ENCODE data around the gene TMEM272.

The TMEM272 gene

DNA sequence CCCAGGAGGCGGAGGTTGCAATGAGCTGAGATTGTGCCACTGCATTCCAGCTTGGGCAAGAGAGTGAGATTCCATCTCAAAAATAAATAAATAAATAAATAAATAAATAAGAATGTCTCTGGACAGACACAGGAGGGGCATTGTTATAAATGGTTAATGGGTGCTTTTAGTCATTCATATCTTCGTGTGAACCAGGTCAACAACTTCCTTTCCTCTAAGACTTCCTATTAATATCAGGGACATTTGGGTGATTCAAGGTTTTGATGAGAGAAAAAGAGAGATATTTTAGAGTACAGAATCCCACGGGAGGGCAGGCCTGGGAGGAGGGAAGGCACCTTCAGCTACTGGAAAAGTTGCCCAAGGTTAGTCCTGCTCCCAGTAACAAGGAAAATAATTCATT is 64.9 kb downstream of the TMEM272 start:
- no peak for DNase-seq (ENCODE audit: low read depth)

DNA sequence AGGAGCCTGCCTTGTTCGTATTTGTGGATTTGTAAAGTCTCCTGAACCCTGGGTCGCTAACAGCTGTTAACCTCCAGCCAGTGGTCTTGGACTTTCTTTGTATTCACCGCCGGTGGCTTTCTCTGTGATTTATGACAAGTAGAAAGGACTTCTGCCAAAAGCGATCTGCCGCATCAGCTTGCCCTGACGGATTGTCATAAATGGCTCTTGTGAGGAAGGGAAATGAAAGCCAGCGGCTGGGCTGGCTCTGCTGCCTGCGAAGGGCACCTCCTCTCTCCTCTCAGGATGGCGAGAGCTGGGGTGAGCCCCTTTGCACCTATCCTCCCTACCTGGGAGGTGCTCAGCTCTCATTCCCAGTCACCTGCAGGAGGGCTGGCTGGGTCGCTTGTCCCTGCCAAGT is 66.6 kb downstream of the TMEM272 start:
- DNase-seq (ENCODE audit: low read depth): no peak

DNA sequence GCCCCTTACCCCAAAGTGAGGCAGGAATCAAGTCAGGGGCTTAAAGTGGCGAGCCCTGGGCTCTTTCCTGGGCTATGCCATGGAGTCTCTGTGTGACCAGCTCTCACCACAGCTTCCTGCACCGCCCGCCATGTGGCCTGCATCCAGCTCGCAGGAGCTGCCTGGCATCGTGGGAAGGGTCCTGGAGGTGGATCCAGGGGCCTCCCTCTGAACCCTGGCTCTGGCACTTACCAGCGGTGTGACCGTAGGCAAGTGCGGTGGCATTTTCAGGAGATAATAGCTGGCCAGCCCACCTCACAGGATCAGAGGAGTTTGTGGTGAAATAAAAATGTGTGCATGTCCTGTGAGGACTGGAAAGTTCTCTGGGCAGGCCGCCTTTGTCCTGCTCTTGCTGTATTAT is 67.1 kb downstream of the TMEM272 start:
- no peak for DNase-seq (ENCODE audit: low read depth)

DNA sequence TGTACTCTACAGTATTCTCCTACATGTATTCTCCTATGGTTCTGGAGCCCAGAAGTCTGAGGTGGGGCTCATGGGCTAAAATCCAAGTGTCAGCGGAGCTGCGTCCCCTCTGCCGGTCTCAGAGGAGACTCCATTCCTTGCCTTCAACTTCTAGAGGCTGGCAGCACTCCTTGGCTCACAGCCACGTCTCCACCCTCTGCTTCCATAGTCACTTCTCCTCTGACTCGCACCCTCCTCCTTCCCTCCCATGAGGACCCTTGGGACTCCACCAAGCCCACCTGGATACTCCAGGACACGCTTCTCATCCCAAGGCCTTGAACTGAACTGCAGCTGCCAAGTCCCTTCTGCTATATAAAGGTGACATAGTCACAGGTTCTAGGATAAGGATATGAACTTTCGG is 68.8 kb downstream of the TMEM272 start:
- no peak for DNase-seq (ENCODE audit: low read depth)

DNA sequence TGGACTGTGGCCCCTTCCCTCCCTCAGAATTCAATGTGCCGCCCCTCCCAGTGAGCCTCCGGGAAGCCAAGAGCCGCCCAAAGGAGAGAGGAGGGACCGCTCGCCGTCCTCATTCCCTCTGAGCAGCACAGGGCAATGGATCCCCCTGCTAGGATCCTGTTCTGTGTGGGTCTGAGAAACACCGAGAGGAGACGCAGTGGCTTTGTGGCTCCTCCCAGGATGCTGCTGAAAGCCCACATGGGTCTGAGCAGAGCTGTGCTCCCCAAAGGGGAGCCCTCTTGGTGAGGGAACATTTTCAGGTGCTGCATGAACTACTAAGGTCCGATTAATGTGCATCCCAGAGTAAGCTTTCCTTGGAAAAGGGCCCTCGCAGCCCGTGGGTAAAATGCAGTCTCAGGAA is 71.5 kb downstream of the TMEM272 start:
- DNase-seq (ENCODE audit: low read depth): no peak

DNA sequence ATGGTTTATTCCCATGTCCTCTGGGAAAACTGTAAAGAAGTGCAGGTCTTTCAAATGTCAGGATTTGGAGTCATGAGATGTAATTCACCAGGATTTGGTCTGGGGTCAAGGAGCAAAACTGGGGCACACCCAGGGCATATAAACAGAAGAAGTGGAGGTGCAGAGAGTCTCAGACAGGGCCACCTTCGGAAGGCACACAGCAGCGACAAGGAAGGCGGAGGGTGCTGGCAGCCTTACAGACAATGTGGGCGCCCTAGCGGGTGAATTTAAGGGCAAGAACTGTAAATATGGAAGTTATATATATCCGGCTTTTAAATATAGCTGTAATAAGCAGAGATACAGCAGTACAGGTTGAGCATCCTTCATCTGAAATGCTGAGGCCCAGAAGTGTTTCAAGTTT is 72.2 kb downstream of the TMEM272 start:
- no peak for DNase-seq (ENCODE audit: low read depth)

DNA sequence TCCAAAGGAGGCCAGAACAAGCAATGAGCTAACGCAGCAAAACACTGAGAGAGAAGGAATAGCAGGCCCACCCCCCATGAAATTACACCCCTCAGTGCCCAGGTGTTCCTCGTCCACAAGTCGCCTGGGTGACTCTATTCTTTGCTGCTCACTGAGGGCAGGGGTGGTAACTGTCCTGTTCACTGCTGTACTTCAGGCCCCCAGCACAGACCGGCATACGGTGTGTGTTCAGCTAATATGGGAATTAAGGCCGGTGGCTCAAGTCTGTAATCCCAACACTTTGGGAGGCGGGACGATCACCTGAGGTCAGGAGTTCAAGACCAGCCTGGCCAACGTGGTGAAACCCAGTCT is 72.9 kb downstream of the TMEM272 start:
- DNase-seq (ENCODE audit: low read depth): no peak

DNA sequence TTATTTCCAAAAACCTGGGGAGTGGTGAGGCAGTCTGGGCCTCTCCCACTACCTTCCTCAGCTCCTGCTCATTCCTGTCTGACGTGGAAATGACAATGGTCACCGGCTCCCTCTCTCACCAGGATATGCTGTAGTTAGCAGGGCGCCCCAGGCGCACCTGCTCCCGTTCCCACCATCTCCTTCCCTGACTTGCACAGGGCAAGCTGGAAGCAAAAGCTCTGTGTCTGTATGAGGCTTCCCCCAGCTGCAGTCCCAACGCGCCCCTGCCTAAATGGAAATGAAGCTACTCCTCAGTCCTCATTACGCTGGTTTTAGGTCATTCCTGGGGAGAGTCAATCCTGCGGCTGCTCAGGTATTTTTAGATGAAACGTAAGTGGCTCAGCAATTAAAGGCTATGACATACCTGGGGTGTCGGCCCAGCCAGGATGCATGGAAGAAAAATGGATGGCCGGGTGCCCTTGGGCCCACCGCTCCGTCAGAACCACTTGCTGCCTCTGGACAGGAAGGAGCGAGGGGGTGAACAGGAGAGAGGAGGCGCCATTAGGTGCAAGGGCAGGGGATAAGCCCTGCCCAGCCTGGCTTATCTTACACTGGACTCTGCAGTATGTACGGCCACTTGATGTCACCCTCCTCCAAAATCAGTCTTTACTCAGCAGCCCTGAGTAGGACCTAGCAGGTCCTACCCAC is 73.4 kb downstream of the TMEM272 start:
- no peak for DNase-seq (ENCODE audit: low read depth)

DNA sequence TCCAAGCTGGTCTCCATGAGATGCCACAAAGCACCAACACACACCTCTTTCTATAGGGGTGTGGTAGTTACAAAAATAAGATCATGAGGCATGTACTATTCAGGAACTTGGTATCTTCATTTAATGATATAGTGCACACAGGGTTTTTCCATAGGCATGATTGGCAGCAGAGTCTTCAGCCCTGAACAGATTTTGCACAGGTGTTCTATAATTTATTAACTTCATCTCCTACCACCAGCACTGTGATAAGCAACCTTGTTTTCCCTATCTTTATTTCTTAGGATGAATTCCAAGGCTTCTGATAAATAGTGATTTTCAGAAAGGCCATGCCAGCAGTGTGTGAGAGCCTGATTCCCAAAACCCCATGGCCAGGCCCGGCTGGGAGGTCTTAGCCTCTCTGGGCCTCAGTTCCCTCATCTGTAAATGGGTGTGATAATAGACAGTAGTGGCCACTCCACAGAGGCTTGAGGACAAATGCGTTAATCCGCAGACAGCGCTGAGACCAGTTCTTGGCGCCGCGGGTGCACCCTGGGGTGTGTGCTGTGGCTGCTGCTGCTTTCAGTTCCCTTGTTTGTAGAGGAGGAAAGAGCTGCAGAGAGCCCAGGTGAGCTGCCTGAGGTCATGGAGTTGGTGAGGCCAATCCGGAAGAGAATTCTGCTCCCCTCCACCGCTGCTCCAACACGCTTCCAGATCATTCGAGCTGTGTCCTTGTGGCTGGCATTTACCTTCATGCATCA is 74.1 kb downstream of the TMEM272 start:
- DNase-seq (ENCODE audit: low read depth): no peak

DNA sequence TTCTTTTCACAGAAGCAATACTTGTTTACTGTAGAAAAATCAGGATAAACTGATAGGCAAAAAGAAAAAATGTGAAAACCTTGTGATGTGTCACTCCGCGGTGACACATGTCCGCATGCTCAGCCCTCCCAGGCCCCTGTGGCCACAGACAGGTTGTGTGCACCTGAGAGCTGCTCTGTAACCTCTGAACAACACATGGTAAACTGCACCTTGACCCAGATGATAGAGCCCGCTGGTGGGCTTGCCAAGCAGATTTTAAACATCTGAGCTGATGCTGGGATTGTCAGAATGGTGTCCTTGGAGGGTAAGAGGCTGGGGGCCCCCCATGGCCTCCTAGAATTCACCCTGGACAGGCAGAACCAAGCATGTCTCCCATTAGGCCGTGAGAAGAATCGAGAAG is 74.8 kb downstream of the TMEM272 start:
- DNase-seq (ENCODE audit: low read depth): no peak

DNA sequence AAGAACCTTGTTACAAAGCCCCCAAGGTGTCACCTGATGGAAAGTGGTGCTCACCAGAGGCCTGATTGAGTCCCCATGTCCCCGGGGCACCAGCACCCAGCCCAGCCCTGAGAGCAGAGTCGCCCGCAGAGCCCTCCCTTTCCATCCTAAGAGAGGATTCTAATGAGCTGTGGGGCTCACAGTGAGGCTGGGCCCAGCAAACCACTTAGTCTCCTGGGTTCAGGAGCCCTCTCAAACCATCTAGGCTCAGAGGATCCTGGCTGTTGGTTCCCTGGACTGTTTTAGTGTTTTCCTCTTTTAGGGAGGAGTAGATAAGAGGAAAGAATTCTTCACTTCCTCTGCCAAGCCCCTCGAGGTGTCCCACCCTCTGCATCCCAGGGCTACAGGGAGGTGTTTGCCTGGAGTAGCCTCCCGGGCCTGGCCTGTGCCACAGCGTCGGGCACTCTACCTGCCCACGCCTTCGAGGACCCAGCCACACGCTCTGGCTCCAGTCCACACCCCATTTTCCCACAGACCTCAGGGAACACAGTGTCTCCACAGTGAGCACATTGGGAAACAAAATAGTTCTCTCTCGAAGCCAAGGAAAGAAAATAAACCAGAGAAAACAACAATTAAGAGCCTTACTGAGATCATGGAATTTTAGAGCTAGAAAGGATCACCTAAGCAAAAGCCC is 75.4 kb downstream of the TMEM272 start:
- no peak for DNase-seq (ENCODE audit: low read depth)

DNA sequence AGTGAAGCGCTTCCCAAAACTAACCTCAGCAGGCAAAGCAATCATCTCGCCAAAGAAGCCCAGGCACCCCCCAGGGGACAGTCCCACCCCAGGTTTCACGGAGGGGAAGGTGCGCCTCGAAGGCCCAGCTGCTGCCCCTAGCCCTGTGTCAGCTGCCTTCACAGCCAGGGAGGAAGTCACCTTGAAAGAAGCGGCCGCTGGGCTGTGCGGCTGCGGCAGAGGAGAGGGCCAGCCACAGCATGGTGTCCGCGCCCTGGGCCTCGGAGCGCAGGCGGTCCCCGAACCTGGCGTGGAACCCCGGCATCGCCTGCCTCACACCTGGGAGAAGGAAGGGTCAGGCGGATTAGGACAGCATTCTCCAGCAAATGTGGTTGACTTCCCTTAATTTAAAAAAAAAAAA is 76.0 kb downstream of the TMEM272 start:
- DNase-seq (ENCODE audit: low read depth): no peak

DNA sequence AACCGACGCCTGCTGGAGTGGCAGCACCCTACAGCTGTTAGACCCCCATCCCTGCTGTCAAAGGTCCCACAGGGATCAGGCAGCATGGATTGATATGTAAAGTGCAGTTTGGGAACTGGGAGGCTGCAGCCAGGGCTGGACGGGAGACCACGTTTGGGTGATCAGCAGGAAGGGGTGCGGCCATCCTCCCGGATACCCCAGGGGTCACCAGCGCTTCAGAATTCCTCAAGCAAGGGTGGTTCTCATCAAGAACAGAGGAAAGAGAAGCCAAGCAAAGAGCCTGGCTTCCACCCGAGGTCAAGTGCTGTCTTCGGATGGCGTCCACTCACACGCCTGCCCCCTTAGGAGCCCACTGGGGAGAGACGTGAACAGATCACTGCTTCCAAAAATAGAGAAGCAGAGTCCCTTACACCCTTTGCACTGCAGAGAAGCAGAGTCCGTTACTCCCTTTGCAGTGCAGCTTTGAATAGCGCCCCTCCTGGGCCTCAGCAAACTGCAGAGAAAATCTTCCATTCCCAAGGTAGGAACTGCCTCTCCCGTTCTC is 76.5 kb downstream of the TMEM272 start:
- no peak for DNase-seq (ENCODE audit: low read depth)

DNA sequence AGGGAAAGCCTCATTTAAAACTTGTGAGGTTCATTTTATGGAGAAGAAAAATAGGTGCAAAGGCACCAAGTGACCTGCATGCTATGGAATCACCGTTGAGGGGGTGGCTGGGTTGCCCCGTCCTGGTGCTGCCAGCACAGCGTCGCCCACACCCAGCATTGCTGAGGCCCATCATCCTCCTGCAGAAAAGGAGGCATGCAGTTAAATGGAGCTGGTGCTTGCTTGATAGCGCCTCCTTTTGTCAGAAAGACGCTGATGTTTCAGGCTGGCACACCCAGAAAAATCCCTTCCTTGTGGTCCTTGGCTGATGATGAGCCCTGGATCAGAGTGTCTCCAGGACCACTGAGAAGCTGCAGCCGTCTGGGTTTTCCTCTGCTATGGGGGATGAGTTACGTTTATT is 77.9 kb downstream of the TMEM272 start:
- DNase-seq (ENCODE audit: low read depth): no peak

DNA sequence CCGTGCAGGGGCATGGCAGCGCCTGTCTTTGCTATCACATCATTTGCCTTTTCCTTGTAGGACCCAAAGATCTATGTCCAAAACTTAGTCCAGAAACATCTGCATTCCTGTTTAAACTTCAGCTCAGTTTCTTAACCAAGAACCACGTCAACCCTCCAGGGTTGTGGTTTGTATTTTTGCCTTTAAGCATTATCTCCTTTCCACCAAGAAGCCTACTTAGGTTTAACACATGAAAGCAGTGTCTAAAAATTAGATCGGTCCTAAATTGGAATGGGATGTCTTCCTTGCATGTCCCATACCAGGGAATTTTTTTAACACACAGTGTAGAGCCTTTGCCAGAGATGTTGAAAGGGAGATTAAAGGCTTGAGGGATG is 79.8 kb downstream of the TMEM272 start:
- DNase-seq (ENCODE audit: low read depth): no peak

DNA sequence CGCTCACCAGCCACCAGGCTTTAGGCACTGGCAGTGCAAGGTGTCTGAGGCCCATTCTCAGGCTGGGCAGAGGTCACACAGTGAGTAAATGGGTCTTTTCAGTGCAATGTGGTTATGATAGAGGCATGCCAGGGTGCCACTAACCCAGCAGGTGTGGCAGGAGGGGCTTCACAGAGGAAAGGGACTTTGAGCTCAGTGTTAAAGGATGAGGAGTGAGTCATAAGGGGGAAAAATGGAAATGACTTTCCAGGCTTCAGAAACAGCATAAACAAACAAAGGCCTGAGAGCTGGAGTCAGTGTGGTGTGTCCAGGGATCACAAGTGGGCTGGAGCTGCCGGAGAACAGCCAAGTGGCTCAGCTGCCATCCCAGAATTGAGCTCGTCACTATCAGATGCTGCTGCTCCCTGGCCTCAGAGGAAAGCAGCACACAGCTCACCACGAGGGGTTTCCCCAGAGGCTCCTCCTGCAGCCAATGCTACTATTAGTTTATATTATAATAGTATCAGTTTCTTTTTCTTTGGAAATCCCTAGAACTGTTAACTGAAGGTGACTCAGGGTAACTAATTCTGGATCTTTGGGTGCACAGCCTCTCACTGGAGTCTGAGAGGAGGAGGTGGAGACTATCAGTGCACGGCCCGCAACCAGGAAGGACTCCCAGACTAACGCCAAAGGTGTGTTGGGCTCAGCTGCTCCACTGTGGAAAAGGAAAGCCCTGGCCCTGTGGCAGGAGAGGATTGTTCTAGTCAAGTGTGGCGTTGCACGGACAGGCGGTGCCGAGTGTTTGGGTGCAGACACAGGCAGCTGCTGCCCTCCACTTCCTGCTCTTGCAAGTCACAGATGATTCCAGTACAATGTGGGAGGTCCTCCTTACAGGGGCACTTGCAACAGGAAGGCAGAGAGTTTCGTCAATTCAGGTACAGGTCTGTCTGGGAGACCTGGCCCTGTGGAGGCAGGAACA is 80.5 kb downstream of the TMEM272 start:
- DNase-seq (ENCODE audit: low read depth): peak; percentile 55

DNA sequence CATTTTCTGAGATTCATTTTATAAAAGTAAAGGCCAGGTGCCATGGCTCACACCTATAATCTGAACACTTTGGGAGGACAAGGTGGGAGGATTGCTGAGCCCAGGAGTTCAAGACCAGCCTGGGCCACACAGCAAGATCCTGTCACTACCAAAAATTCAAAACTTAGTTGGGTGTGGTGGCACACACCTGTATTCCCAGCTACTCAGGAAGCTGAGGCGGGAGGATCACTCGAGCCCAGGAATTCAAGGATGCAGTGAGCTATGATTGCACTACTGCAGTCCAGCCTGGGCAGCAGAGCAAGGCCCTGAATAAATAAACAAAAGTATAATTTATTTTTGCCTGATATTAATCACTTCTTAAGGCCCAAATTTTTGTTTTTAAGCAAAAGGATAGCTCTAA is 81.5 kb downstream of the TMEM272 start:
- DNase-seq (ENCODE audit: low read depth): no peak

Measured in stimulated activated CD8-positive, alpha-beta memory T cell treated with anti-CD3 and anti-CD28 coated beads, Interleukin-4, amount 100 ng/mL, for 24 hours (primary cell).